Measurements from ENCODE around the gene ZNF225.

DNA sequence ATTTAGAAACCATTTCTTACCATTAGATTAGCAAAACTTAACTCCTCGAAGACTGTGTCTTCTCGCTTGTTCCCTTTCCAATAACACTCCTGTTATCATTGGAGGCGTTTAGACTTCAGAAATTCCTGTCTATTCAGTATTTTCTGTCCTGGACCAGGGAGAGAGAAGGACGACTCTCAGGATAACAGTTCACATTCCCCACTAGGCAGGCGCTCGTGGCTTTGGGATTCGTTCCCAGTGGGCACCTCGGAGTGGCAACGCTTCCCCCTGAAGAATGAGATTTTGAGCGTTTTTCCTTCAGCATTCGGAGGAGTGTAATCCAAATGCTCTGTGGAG lies 429 bp upstream of the ZNF225 start:
- TF ChIP-seq, protein P1, sequence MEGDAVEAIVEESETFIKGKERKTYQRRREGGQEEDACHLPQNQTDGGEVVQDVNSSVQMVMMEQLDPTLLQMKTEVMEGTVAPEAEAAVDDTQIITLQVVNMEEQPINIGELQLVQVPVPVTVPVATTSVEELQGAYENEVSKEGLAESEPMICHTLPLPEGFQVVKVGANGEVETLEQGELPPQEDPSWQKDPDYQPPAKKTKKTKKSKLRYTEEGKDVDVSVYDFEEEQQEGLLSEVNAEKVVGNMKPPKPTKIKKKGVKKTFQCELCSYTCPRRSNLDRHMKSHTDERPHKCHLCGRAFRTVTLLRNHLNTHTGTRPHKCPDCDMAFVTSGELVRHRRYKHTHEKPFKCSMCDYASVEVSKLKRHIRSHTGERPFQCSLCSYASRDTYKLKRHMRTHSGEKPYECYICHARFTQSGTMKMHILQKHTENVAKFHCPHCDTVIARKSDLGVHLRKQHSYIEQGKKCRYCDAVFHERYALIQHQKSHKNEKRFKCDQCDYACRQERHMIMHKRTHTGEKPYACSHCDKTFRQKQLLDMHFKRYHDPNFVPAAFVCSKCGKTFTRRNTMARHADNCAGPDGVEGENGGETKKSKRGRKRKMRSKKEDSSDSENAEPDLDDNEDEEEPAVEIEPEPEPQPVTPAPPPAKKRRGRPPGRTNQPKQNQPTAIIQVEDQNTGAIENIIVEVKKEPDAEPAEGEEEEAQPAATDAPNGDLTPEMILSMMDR (IDR thresholded peaks at IDR 0.05), result no peak
- TF ChIP-seq POLR2A (IDR thresholded peaks at IDR 0.05), result no peak

Measured in heart left ventricle (tissue), 13 donors.